ENCODE measurements around the gene HAUS1.
"Not testable (repeated sequence)": the region's sequence is repeated elsewhere in the genome, so short reads cannot be mapped to it uniquely, and the experiment has no call there.

Gene HAUS1

GRCh38 chr18:46163941-46164499, 59.8 kb downstream of the HAUS1 start:
- no peak for DNase-seq (ENCODE audit: insufficient read length, low spot score)
- TF ChIP-seq CTCF (IDR thresholded peaks at IDR 0.05; ENCODE audit: insufficient read depth, missing control alignments), result no peak
- FAIRE-seq, result no peak

- not testable (repeated sequence) for DNase-seq (ENCODE audit: insufficient read length, low spot score); FAIRE-seq
Measured at GRCh38 chr18:46164502-46164901, 60.3 kb downstream of the HAUS1 start.

GRCh38 chr18:46164920-46165319, 60.7 kb downstream of the HAUS1 start:
- FAIRE-seq, result no peak
- no peak for TF ChIP-seq CTCF (IDR thresholded peaks at IDR 0.05; ENCODE audit: insufficient read depth, missing control alignments)
- no peak for DNase-seq (ENCODE audit: insufficient read length, low spot score)

- DNase-seq (ENCODE audit: insufficient read length, low spot score) (no peak), FAIRE-seq (no peak)
- no peak for TF ChIP-seq CTCF (IDR thresholded peaks at IDR 0.05; ENCODE audit: insufficient read depth, missing control alignments)
Measured at GRCh38 chr18:46166261-46166970, 62.2 kb downstream of the HAUS1 start.

GRCh38 chr18:46167971-46168370, 63.8 kb downstream of the HAUS1 start:
- DNase-seq (ENCODE audit: insufficient read length, low spot score) (no peak), FAIRE-seq (no peak)
- TF ChIP-seq CTCF (IDR thresholded peaks at IDR 0.05; ENCODE audit: insufficient read depth, missing control alignments), result no peak

GRCh38 chr18:46169464-46169941, 65.3 kb downstream of the HAUS1 start:
- DNase-seq (ENCODE audit: insufficient read length, low spot score), result no peak
- no peak for FAIRE-seq
- no peak for TF ChIP-seq CTCF (IDR thresholded peaks at IDR 0.05; ENCODE audit: insufficient read depth, missing control alignments)

- DNase-seq (ENCODE audit: insufficient read length, low spot score), result no peak
- TF ChIP-seq CTCF (IDR thresholded peaks at IDR 0.05; ENCODE audit: insufficient read depth, missing control alignments), result no peak
- no peak for FAIRE-seq
Measured at GRCh38 chr18:46171331-46171730, 67.1 kb downstream of the HAUS1 start.
